ENCODE measurements around the gene PMF1. TPM values are rescaled to one million over a fixed set of nuclear protein-coding genes. Genes with fewer than 3 reads are reported as not detected.

PMF1 gene
- total and polyA plus RNA-seq, 2 of the 13 experiments (the other 11 are each of a cell fraction or from before 2014, with no cell fraction given), result 72.5 to 89.0 TPM

DNA sequence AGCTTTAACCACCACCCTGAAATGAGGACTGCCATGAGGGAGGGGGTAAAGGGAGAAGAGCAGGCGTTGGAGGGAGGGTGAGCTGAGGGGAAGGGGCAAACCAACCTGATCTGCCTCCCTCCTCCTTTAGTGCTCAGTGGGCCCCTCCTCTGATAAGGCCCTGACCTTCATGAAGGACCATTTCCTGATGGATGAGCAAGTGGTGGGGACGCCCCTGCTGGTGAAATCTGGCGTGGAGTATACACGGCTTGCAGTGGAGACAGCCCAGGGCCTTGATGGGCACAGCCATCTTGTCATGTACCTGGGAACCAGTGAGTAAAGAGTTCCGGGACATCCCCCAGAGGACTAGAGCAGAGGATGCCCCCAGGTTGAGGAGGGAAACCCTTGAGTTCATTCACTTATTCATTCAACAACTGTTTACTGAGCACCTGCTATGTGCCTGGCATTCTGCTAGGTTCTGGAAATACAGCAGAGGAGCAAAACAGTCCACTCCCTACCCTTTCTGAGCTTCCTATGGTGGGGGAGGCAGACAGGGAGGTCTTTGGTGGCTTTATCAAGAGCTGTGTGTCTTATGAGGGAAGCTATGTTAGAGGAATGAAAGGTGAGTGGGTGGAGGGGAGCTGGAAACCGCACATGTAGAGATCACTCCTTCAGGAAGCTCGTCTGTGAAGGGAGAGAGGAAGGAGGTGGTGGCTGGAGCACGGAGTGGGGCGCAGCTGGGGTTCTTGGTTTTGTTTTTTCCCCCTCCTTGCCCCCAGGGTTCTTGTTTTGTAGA is 39.9 kb upstream of the PMF1 start (continued):
- TF ChIP-seq, protein P1, sequence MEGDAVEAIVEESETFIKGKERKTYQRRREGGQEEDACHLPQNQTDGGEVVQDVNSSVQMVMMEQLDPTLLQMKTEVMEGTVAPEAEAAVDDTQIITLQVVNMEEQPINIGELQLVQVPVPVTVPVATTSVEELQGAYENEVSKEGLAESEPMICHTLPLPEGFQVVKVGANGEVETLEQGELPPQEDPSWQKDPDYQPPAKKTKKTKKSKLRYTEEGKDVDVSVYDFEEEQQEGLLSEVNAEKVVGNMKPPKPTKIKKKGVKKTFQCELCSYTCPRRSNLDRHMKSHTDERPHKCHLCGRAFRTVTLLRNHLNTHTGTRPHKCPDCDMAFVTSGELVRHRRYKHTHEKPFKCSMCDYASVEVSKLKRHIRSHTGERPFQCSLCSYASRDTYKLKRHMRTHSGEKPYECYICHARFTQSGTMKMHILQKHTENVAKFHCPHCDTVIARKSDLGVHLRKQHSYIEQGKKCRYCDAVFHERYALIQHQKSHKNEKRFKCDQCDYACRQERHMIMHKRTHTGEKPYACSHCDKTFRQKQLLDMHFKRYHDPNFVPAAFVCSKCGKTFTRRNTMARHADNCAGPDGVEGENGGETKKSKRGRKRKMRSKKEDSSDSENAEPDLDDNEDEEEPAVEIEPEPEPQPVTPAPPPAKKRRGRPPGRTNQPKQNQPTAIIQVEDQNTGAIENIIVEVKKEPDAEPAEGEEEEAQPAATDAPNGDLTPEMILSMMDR (CRISPR knock-in tag; IDR thresholded peaks at IDR 0.05), result 0 out of 2 replicates have a peak, but pooled peaks have one; percentile 33
- peak; percentile 71 for TF ChIP-seq ZNF263 (CRISPR knock-in tag; IDR thresholded peaks at IDR 0.05)
- TF ChIP-seq ADNP (CRISPR knock-in tag; IDR thresholded peaks at IDR 0.05), result 0 out of 2 replicates have a peak, but pooled peaks have one; percentile 15
- no peak for TF ChIP-seq TCF12 (IDR thresholded peaks at IDR 0.05)
- TF ChIP-seq TCF12 (CRISPR knock-in tag; IDR thresholded peaks at IDR 0.05), result no peak
- TF ChIP-seq ZNF33B (CRISPR knock-in tag; IDR thresholded peaks at IDR 0.05), result no peak
- TF ChIP-seq U2AF2 (IDR thresholded peaks at IDR 0.05; ENCODE audit: low read depth, low read length), result no peak
- no peak for TF ChIP-seq ZNF296 (CRISPR knock-in tag; conservative IDR thresholded peaks at IDR 0.05)
- TF ChIP-seq ZNF652 (CRISPR knock-in tag; IDR thresholded peaks at IDR 0.05; ENCODE audit: borderline replicate concordance, low read depth), result no peak
- no peak for TF ChIP-seq ZNF674 (CRISPR knock-in tag; IDR thresholded peaks at IDR 0.05; ENCODE audit: low read depth)
- no peak for TF ChIP-seq RFX1 (IDR thresholded peaks at IDR 0.05)
- TF ChIP-seq, protein P2, sequence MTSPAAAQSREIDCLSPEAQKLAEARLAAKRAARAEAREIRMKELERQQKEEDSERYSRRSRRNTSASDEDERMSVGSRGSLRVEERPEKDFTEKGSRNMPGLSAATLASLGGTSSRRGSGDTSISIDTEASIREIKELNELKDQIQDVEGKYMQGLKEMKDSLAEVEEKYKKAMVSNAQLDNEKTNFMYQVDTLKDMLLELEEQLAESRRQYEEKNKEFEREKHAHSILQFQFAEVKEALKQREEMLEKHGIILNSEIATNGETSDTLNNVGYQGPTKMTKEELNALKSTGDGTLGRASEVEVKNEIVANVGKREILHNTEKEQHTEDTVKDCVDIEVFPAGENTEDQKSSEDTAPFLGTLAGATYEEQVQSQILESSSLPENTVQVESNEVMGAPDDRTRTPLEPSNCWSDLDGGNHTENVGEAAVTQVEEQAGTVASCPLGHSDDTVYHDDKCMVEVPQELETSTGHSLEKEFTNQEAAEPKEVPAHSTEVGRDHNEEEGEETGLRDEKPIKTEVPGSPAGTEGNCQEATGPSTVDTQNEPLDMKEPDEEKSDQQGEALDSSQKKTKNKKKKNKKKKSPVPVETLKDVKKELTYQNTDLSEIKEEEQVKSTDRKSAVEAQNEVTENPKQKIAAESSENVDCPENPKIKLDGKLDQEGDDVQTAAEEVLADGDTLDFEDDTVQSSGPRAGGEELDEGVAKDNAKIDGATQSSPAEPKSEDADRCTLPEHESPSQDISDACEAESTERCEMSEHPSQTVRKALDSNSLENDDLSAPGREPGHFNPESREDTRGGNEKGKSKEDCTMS (CRISPR knock-in tag; conservative IDR thresholded peaks at IDR 0.05), result no peak
- TF ChIP-seq ZNF670 (CRISPR knock-in tag; IDR thresholded peaks at IDR 0.05; ENCODE audit: borderline replicate concordance), result no peak
- no peak for TF ChIP-seq HNRNPH1 (optimal IDR thresholded peaks at IDR 0.05; ENCODE audit: low read depth, low read length)
- no peak for TF ChIP-seq ZEB1 (IDR thresholded peaks at IDR 0.05; ENCODE audit: insufficient replicate concordance, low read depth)
- peak; percentile 14; the same call in 1 of the 2 replicates for TF ChIP-seq STAG1 (CRISPR knock-in tag; IDR thresholded peaks at IDR 0.05)
- TF ChIP-seq STAT5B (CRISPR knock-in tag; IDR thresholded peaks at IDR 0.05), result no peak
- no peak for TF ChIP-seq KDM2A (CRISPR knock-in tag; IDR thresholded peaks at IDR 0.05; ENCODE audit: borderline replicate concordance, low read depth)
- TF ChIP-seq HNRNPLL (IDR thresholded peaks at IDR 0.05; ENCODE audit: low read depth, low read length, poor library complexity, severe bottlenecking), result no peak
- TF ChIP-seq ZNF3 (CRISPR knock-in tag; IDR thresholded peaks at IDR 0.05), result peak; percentile 92

All from HepG2 (cell line).